HFF-Myc (cell line): Measurements from ENCODE around the gene ALK.
"Not testable (repeated sequence)": the region's sequence is repeated elsewhere in the genome, so short reads cannot be mapped to it uniquely, and the experiment has no call there.

ENCODE experiments used
- DNase-seq: peaks from one replicate; pipeline ENCODE4 v3.0.0-alpha.2; 2011; ENCODE audit warnings: low read depth; ENCODE audit errors: extremely low read depth
- H3K4me3 ChIP-seq: replicated peaks from 2 replicates; pipeline ENCODE4 v1.5.1; 2011; ENCODE audit warnings: low read depth, mild to moderate bottlenecking, control low read depth, low read length
- TF ChIP-seq, protein P1 (sequence below): IDR thresholded peaks from 2 replicates; pipeline ENCODE4 v1.5.1; 2012; ENCODE audit warnings: mild to moderate bottlenecking, low read depth, low read length, control low read depth; ENCODE audit errors: missing control alignments

The ALK gene

DNA sequence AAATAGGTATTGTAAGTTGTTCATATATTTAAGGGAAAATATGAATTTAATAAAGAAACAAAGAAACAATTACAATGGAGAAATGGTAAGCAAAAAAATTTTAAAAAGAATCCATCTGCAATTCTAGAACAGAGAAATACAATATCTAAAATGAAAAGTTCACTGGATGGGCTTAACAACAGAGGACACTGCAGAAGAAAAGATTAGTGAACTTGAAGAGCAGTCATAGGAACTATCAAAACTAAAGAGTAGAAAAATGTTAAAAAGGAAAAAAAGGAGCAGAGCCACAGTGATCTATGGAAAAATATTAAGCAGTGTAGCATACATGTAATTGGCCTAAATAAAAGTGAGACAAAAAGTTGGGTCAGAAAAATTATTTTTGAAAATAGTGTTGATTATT lies 83.5 kb downstream of the ALK start:
- H3K4me3 ChIP-seq: no peak overlapping the region
- TF ChIP-seq, protein P1, sequence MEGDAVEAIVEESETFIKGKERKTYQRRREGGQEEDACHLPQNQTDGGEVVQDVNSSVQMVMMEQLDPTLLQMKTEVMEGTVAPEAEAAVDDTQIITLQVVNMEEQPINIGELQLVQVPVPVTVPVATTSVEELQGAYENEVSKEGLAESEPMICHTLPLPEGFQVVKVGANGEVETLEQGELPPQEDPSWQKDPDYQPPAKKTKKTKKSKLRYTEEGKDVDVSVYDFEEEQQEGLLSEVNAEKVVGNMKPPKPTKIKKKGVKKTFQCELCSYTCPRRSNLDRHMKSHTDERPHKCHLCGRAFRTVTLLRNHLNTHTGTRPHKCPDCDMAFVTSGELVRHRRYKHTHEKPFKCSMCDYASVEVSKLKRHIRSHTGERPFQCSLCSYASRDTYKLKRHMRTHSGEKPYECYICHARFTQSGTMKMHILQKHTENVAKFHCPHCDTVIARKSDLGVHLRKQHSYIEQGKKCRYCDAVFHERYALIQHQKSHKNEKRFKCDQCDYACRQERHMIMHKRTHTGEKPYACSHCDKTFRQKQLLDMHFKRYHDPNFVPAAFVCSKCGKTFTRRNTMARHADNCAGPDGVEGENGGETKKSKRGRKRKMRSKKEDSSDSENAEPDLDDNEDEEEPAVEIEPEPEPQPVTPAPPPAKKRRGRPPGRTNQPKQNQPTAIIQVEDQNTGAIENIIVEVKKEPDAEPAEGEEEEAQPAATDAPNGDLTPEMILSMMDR: no peak
- DNase-seq: no peak

DNA sequence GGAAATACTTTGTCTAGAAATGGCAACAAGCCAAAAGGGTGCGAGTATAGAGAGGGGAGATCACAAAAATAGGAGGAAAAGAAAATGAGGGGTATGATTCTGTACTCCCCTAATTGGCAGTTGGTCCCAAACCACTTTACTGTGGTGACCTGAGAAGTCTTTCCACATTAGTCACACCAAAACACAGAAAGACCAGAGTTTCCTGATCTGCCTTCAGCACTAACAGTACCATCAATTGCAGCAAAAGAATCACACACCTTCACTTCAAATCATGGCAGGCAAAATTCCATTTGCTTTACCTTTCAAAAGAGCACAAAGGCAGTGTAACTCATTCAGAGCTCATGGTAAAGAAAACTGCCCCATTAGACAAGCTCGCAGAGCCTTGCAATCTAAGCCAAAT lies 86.8 kb downstream of the ALK start:
- H3K4me3 ChIP-seq: no peak overlapping the region
- no peak for DNase-seq
- TF ChIP-seq, protein P1: no peak

DNA sequence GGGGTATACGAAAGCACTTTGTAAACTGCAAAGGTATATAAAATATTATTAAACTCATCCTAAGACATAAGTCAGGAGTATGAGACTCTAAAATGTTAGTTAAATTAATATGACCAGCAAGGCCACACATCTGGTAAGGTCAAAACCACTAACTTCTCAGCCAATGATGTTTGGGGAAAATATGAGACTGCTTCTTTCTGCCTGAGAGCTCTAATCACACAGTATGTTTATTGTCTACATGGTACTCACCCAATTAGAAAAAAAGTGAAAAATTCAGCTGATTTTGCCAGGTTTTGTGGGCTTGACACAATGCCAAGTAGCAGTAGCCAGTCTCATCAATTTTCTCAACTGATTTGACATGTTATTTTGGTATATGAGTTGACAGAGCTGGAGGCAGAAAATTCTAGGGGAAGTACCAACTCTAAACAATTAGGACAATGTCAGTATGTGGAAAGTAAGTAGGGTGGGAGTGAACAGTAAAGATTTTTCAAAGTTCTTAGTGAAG lies 87.3 kb downstream of the ALK start:
- DNase-seq: no peak
- TF ChIP-seq, protein P1: no peak

DNA sequence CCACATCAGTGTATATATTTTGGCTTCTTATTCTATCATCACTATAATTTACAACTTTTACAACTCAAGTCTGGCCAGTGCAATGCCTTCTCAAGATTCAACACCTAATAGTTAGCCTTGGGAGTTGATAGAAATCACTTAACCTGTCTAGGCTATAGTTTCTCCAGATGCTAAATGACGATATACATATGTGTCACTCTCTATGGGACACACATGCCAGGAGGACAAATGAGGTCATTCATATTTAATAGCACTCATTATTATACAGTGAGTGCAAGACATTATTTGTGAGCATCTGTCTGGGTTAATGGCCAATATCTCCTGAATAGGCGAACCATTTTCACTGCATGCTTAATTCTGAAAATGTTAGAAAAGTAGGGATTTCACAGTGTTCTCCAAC lies 89.8 kb downstream of the ALK start:
- DNase-seq: no peak
- TF ChIP-seq, protein P1: no peak
- no peak overlapping the region for H3K4me3 ChIP-seq

More for the DNA sequence above, 87.3 kb downstream of the ALK start:
- H3K4me3 ChIP-seq: no peak overlapping the region

DNA sequence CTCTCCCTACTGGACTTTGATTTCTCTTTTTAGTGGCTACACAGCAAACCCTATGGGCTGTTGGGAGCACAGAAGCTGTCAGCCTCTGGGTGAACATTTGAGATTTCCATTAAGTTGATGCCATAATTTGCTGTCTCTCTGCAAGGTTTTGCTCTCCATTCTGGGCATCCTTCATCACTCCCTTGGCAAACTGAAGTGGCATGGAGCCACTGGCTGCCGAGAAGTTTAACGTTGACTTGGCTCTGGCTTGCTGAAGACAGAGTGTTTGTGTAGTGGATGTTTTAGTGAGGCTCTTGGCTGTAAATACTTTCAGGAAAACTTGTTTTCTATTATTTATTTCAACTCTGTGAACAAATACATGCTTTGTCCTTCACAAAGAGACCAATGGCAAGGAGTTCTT lies 91.5 kb downstream of the ALK start:
- TF ChIP-seq, protein P1: no peak
- no peak overlapping the region for H3K4me3 ChIP-seq

DNA sequence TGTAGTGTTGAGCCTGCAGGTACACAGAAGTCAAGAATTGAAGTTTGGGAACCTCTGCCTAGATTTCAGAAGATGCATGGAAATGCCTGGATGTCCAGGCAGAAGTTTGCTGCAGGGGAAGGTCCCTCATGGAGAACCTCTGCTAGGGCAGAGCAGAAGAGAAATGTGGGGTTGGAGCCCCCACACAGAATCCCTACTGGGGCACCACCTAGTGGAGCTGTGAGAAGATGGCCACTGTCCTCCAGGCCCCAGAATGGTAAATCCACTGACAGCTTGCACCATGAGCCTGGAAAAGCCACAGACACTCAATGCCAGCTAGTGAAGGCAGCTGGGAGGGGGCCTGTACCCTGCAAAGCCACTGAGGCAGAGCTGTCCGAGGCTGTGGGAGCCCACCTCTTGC lies 97.2 kb downstream of the ALK start:
- TF ChIP-seq, protein P1: peak; percentile 8
- DNase-seq: not testable (repeated sequence)

More for the DNA sequence above, 91.5 kb downstream of the ALK start:
- DNase-seq: no peak

DNA sequence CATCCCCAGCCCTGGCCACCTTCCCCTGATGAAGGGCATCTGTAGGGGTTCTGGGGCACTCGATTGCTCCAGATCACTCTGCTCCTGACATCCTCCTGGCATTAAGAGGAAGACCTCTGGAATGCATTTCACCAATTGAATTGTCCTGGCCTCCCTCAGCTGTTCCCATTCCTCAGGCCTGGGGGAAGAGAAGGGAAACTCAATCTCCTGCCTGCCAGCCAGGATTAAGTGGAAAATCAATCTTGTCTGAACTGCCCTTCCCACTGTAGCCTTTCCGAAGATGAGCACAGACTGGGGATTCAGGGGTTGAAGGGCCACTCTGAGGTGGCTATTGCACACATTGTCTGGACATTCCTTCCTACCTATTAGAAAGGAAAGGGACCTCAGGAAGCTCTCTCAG lies 99.8 kb downstream of the ALK start:
- TF ChIP-seq, protein P1: no peak

More for the DNA sequence above, 97.2 kb downstream of the ALK start:
- not testable (repeated sequence) for H3K4me3 ChIP-seq

More for the DNA sequence above, 99.8 kb downstream of the ALK start:
- no peak overlapping the region for H3K4me3 ChIP-seq
- DNase-seq: no peak
